SJSA1 (cell line): ENCODE data around the gene TNFAIP1. TPM values are rescaled to one million over a fixed set of nuclear protein-coding genes. Genes with fewer than 3 reads are reported as not detected.

Experiments used
- DNase-seq, 2 experiments: peaks; one replicate each; pipeline ENCODE4 v3.0.0-alpha.2; 2015 to 2020; ENCODE audit warnings: low spot score in 2 of 2, low read depth in 1 of 2
- H3K27ac ChIP-seq: fragments of 250-450 bp; sonication (Bioruptor Pico); 2 replicates; pipeline ENCODE4 v1.5.1; 2020; ENCODE audit warnings: mild to moderate bottlenecking, moderate library complexity
- H3K27me3 ChIP-seq: fragments of 250-450 bp; sonication (Bioruptor Pico); replicated peaks from 2 replicates; pipeline ENCODE4 v1.5.1; 2020; ENCODE audit warnings: mild to moderate bottlenecking, moderate library complexity
- H3K36me3 ChIP-seq: fragments of 250-450 bp; sonication (Bioruptor Pico); 2 replicates; pipeline ENCODE4 v1.5.1; 2020; ENCODE audit warnings: mild to moderate bottlenecking
- H3K4me1 ChIP-seq: fragments of 250-450 bp; sonication (Bioruptor Pico); replicated peaks from 2 replicates; pipeline ENCODE4 v1.6.1; 2021; ENCODE audit warnings: mild to moderate bottlenecking
- H3K4me3 ChIP-seq: fragments of 250-450 bp; sonication (Bioruptor Pico); 2 replicates; pipeline ENCODE4 v1.5.1; 2020; ENCODE audit warnings: mild to moderate bottlenecking
- H3K9me3 ChIP-seq: fragments of 250-450 bp; sonication (Bioruptor Pico); replicated peaks from 2 replicates; pipeline ENCODE4 v1.5.1; 2020; ENCODE audit warnings: mild to moderate bottlenecking
- total RNA-seq: library from RNA; depleted of rRNA; stranded (reverse); fragments of >200 nt; shearing (Covaris generic); gene quantifications from 2 replicates; pipeline ENCODE4 v1.2.3, GENCODE V29; 2014

TNFAIP1 gene
- total RNA-seq, 1 experiment from 2014 or later, result 30.0 TPM

GRCh38 chr17:28379814-28380801 lies 44.5 kb downstream of the TNFAIP1 start:
- Histone ChIP-seq H3K27ac (no peak overlapping the region), H3K4me1 (no peaks in the 10 kb centered on the region), H3K27me3 (no peaks in the 10 kb centered on the region), H3K36me3 (0 out of 2 replicates have a peak, but pooled peaks cover 4% of the 10 kb centered on the region), H3K4me3 (no peak overlapping the region), H3K9me3 (no peaks in the 10 kb centered on the region)
- DNase-seq, result no peak

- Histone ChIP-seq H3K4me3 (no peak overlapping the region), H3K9me3 (no peaks in the 10 kb centered on the region), H3K27me3 (no peaks in the 10 kb centered on the region), H3K27ac (no peak overlapping the region), H3K36me3 (0 out of 2 replicates have a peak, but pooled peaks cover 4% of the 10 kb centered on the region), H3K4me1 (no peaks in the 10 kb centered on the region)
- DNase-seq, result no peak
Observed at GRCh38 chr17:28381141-28381825, 45.7 kb downstream of the TNFAIP1 start.

- DNase-seq, result no peak
Observed at GRCh38 chr17:28384281-28385036, 48.9 kb downstream of the TNFAIP1 start.

GRCh38 chr17:28385037-28385400 lies 49.5 kb downstream of the TNFAIP1 start:
- H3K27me3 ChIP-seq, result no peaks in the 10 kb centered on the region
- H3K4me3 ChIP-seq, result no peak overlapping the region
- H3K36me3 ChIP-seq, result peaks cover 10% of the 10 kb centered on the region
- no peak for DNase-seq
- no peak overlapping the region for H3K27ac ChIP-seq
- H3K9me3 ChIP-seq, result no peaks in the 10 kb centered on the region
- no peaks in the 10 kb centered on the region for H3K4me1 ChIP-seq

More at GRCh38 chr17:28384281-28385036, 48.9 kb downstream of the TNFAIP1 start:
- H3K4me3 ChIP-seq, result no peak overlapping the region
- H3K27ac ChIP-seq, result no peak overlapping the region
- no peaks in the 10 kb centered on the region for H3K9me3 ChIP-seq
- no peaks in the 10 kb centered on the region for H3K27me3 ChIP-seq
- H3K4me1 ChIP-seq, result no peaks in the 10 kb centered on the region
- H3K36me3 ChIP-seq, result peaks cover 5% of the 10 kb centered on the region

- Histone ChIP-seq H3K36me3 (peaks cover 12% of the 10 kb centered on the region), H3K9me3 (no peaks in the 10 kb centered on the region), H3K27ac (no peak overlapping the region), H3K4me3 (no peak overlapping the region), H3K27me3 (no peaks in the 10 kb centered on the region), H3K4me1 (no peaks in the 10 kb centered on the region)
- DNase-seq, result no peak
Observed at GRCh38 chr17:28385406-28385805, 49.8 kb downstream of the TNFAIP1 start.

- Histone ChIP-seq H3K4me1 (no peaks in the 10 kb centered on the region), H3K27ac (no peak overlapping the region), H3K36me3 (peaks cover 17% of the 10 kb centered on the region), H3K4me3 (no peak overlapping the region), H3K27me3 (no peaks in the 10 kb centered on the region), H3K9me3 (no peaks in the 10 kb centered on the region)
- no peak for DNase-seq
Observed at GRCh38 chr17:28386391-28386790, 50.8 kb downstream of the TNFAIP1 start.

GRCh38 chr17:28388106-28388505 lies 52.5 kb downstream of the TNFAIP1 start:
- no peaks in the 10 kb centered on the region for H3K27me3 ChIP-seq
- no peaks in the 10 kb centered on the region for H3K4me1 ChIP-seq
- DNase-seq, result no peak
- no peaks in the 10 kb centered on the region for H3K9me3 ChIP-seq
- H3K36me3 ChIP-seq, result peaks cover 17% of the 10 kb centered on the region
- no peak overlapping the region for H3K4me3 ChIP-seq
- H3K27ac ChIP-seq, result no peak overlapping the region

- no peaks in the 10 kb centered on the region for H3K4me1 ChIP-seq
- H3K27me3 ChIP-seq, result no peaks in the 10 kb centered on the region
- H3K27ac ChIP-seq, result no peak overlapping the region
- H3K36me3 ChIP-seq, result peaks cover 16% of the 10 kb centered on the region
- DNase-seq, result no peak
- no peaks in the 10 kb centered on the region for H3K9me3 ChIP-seq
- no peak overlapping the region for H3K4me3 ChIP-seq
Observed at GRCh38 chr17:28390141-28390540, 54.6 kb downstream of the TNFAIP1 start.

GRCh38 chr17:28390563-28390962 lies 55.0 kb downstream of the TNFAIP1 start:
- H3K4me1 ChIP-seq, result no peaks in the 10 kb centered on the region
- H3K36me3 ChIP-seq, result peaks cover 16% of the 10 kb centered on the region
- H3K4me3 ChIP-seq, result no peak overlapping the region
- H3K27me3 ChIP-seq, result no peaks in the 10 kb centered on the region
- H3K9me3 ChIP-seq, result no peaks in the 10 kb centered on the region
- H3K27ac ChIP-seq, result no peak overlapping the region
- no peak for DNase-seq

GRCh38 chr17:28390984-28391383 lies 55.4 kb downstream of the TNFAIP1 start:
- DNase-seq, result no peak
- Histone ChIP-seq H3K27ac (no peak overlapping the region), H3K4me1 (no peaks in the 10 kb centered on the region), H3K27me3 (no peaks in the 10 kb centered on the region), H3K36me3 (peaks cover 16% of the 10 kb centered on the region), H3K4me3 (no peak overlapping the region), H3K9me3 (no peaks in the 10 kb centered on the region)

GRCh38 chr17:28391401-28391800 lies 55.8 kb downstream of the TNFAIP1 start:
- Histone ChIP-seq H3K36me3 (peaks cover 16% of the 10 kb centered on the region), H3K4me1 (no peaks in the 10 kb centered on the region), H3K4me3 (no peak overlapping the region), H3K27ac (no peak overlapping the region), H3K9me3 (no peaks in the 10 kb centered on the region), H3K27me3 (no peaks in the 10 kb centered on the region)
- DNase-seq, result no peak

- no peaks in the 10 kb centered on the region for H3K27me3 ChIP-seq
- H3K27ac ChIP-seq, result no peak overlapping the region
- no peak overlapping the region for H3K4me3 ChIP-seq
- no peak for DNase-seq
- H3K9me3 ChIP-seq, result no peaks in the 10 kb centered on the region
- peaks cover 16% of the 10 kb centered on the region for H3K36me3 ChIP-seq
- H3K4me1 ChIP-seq, result no peaks in the 10 kb centered on the region
Observed at GRCh38 chr17:28392491-28392890, 56.9 kb downstream of the TNFAIP1 start.

GRCh38 chr17:28394337-28395116 lies 59.0 kb downstream of the TNFAIP1 start:
- Histone ChIP-seq H3K27ac (no peak overlapping the region), H3K27me3 (no peaks in the 10 kb centered on the region), H3K4me3 (no peak overlapping the region), H3K9me3 (no peaks in the 10 kb centered on the region), H3K36me3 (peaks cover 14% of the 10 kb centered on the region), H3K4me1 (no peaks in the 10 kb centered on the region)
- DNase-seq, result no peak
